Activated naive CD8-positive, alpha-beta T cell treated with anti-CD3 and anti-CD28 coated beads for 36 hours (primary cell): ENCODE results near the gene MSGN1. TPM values are rescaled to one million over a fixed set of nuclear protein-coding genes. Genes with fewer than 3 reads are reported as not detected.
"Not testable (repeated sequence)": the region's sequence is repeated elsewhere in the genome, so short reads cannot be mapped to it uniquely, and the experiment has no call there.

Experiments
- DNase-seq: peaks from one replicate; pipeline ENCODE4 v3.0.0; 2021
- H3K27ac Mint-ChIP-seq: one replicate; pipeline ENCODE4 v1.8.0; 2022; ENCODE audit warnings: mild to moderate bottlenecking, moderate library complexity, mixed read lengths
- H3K27me3 Mint-ChIP-seq: one replicate; pipeline ENCODE4 v1.8.0; 2022; ENCODE audit warnings: mild to moderate bottlenecking, mixed read lengths
- H3K36me3 Mint-ChIP-seq: one replicate; pipeline ENCODE4 v1.8.0; 2021; ENCODE audit warnings: mild to moderate bottlenecking, mixed read lengths
- H3K4me1 Mint-ChIP-seq: one replicate; pipeline ENCODE4 v1.8.0; 2021; ENCODE audit warnings: mixed read lengths
- H3K4me3 Mint-ChIP-seq: one replicate; pipeline ENCODE4 v1.8.0; 2022; ENCODE audit warnings: mild to moderate bottlenecking, moderate library complexity, mixed read lengths
- H3K9me3 Mint-ChIP-seq: one replicate; pipeline ENCODE4 v1.8.0; 2022; ENCODE audit warnings: mixed read lengths
- total RNA-seq, 2 experiments: library from RNA; stranded (reverse); gene quantifications; one replicate each; pipeline ENCODE4 v1.2.3, GENCODE V29; 2021

MSGN1 gene
- total RNA-seq, 2 experiments from 2014 or later = not detected

- Mint-ChIP-seq H3K9me3 (no peaks in the 10 kb centered on the region), H3K27ac (no peak overlapping the region), H3K4me1 (peaks cover 6% of the 10 kb centered on the region), H3K4me3 (no peak overlapping the region), H3K27me3 (peaks cover 11% of the 10 kb centered on the region), H3K36me3 (no peaks in the 10 kb centered on the region)
- DNase-seq = no peak
Observed at GRCh38 chr2:17821080-17821479, 4.8 kb downstream of the MSGN1 start.

GRCh38 chr2:17821535-17822444, 5.5 kb downstream of the MSGN1 start:
- peaks cover 6% of the 10 kb centered on the region for H3K4me1 Mint-ChIP-seq
- no peaks in the 10 kb centered on the region for H3K9me3 Mint-ChIP-seq
- DNase-seq = no peak
- no peaks in the 10 kb centered on the region for H3K36me3 Mint-ChIP-seq
- peaks cover 18% of the 10 kb centered on the region for H3K27me3 Mint-ChIP-seq
- no peak overlapping the region for H3K27ac Mint-ChIP-seq
- H3K4me3 Mint-ChIP-seq = no peak overlapping the region

- no peak overlapping the region for H3K4me3 Mint-ChIP-seq
- H3K27ac Mint-ChIP-seq = no peak overlapping the region
- H3K27me3 Mint-ChIP-seq = peaks cover 18% of the 10 kb centered on the region
- no peak for DNase-seq
- H3K9me3 Mint-ChIP-seq = no peaks in the 10 kb centered on the region
- peaks cover 6% of the 10 kb centered on the region for H3K4me1 Mint-ChIP-seq
- no peaks in the 10 kb centered on the region for H3K36me3 Mint-ChIP-seq
Observed at GRCh38 chr2:17822445-17823117, 6.3 kb downstream of the MSGN1 start.

- H3K27ac Mint-ChIP-seq, H3K9me3 Mint-ChIP-seq, H3K4me3 Mint-ChIP-seq, DNase-seq, H3K36me3 Mint-ChIP-seq, H3K4me1 Mint-ChIP-seq: not testable (repeated sequence)
- H3K27me3 Mint-ChIP-seq = peaks cover 22% of the 10 kb centered on the region
Observed at GRCh38 chr2:17823646-17824045, 7.4 kb downstream of the MSGN1 start.

- H3K36me3 Mint-ChIP-seq = no peaks in the 10 kb centered on the region
- H3K27ac Mint-ChIP-seq = no peak overlapping the region
- H3K27me3 Mint-ChIP-seq = peaks cover 53% of the 10 kb centered on the region
- H3K9me3 Mint-ChIP-seq = no peaks in the 10 kb centered on the region
- no peak overlapping the region for H3K4me3 Mint-ChIP-seq
- H3K4me1 Mint-ChIP-seq = peaks cover 2% of the 10 kb centered on the region
- no peak for DNase-seq
Observed at GRCh38 chr2:17827316-17827715, 11.1 kb downstream of the MSGN1 start.

GRCh38 chr2:17827785-17828184, 11.5 kb downstream of the MSGN1 start:
- no peaks in the 10 kb centered on the region for H3K9me3 Mint-ChIP-seq
- peaks cover 2% of the 10 kb centered on the region for H3K4me1 Mint-ChIP-seq
- peaks cover 54% of the 10 kb centered on the region for H3K27me3 Mint-ChIP-seq
- no peak for DNase-seq
- no peaks in the 10 kb centered on the region for H3K36me3 Mint-ChIP-seq
- no peak overlapping the region for H3K4me3 Mint-ChIP-seq
- no peak overlapping the region for H3K27ac Mint-ChIP-seq

- H3K27ac Mint-ChIP-seq = no peak overlapping the region
Observed at GRCh38 chr2:17830053-17831034, 14.1 kb downstream of the MSGN1 start.

GRCh38 chr2:17835516-17835915, 19.3 kb downstream of the MSGN1 start:
- H3K9me3 Mint-ChIP-seq = no peaks in the 10 kb centered on the region
- no peaks in the 10 kb centered on the region for H3K4me1 Mint-ChIP-seq
- no peak overlapping the region for H3K4me3 Mint-ChIP-seq
- H3K27ac Mint-ChIP-seq = no peak overlapping the region
- no peak for DNase-seq
- H3K27me3 Mint-ChIP-seq = peaks cover 31% of the 10 kb centered on the region
- H3K36me3 Mint-ChIP-seq = no peaks in the 10 kb centered on the region

More at GRCh38 chr2:17830053-17831034, 14.1 kb downstream of the MSGN1 start:
- no peaks in the 10 kb centered on the region for H3K36me3 Mint-ChIP-seq
- H3K27me3 Mint-ChIP-seq = peaks cover 51% of the 10 kb centered on the region
- H3K9me3 Mint-ChIP-seq = no peaks in the 10 kb centered on the region
- no peaks in the 10 kb centered on the region for H3K4me1 Mint-ChIP-seq
- no peak overlapping the region for H3K4me3 Mint-ChIP-seq
- peak; percentile 47 for DNase-seq

- Mint-ChIP-seq H3K27me3 (peaks cover 14% of the 10 kb centered on the region), H3K4me1 (no peaks in the 10 kb centered on the region), H3K36me3 (no peaks in the 10 kb centered on the region), H3K9me3 (no peaks in the 10 kb centered on the region), H3K27ac (no peak overlapping the region), H3K4me3 (no peak overlapping the region)
- no peak for DNase-seq
Observed at GRCh38 chr2:17839959-17840358, 23.7 kb downstream of the MSGN1 start.

GRCh38 chr2:17843457-17843856, 27.2 kb downstream of the MSGN1 start:
- H3K4me1 Mint-ChIP-seq = no peaks in the 10 kb centered on the region
- H3K36me3 Mint-ChIP-seq = no peaks in the 10 kb centered on the region
- no peak overlapping the region for H3K4me3 Mint-ChIP-seq
- DNase-seq = no peak
- H3K27ac Mint-ChIP-seq = no peak overlapping the region
- no peaks in the 10 kb centered on the region for H3K9me3 Mint-ChIP-seq
- H3K27me3 Mint-ChIP-seq = peaks cover 6% of the 10 kb centered on the region

GRCh38 chr2:17845806-17846205, 29.5 kb downstream of the MSGN1 start:
- no peaks in the 10 kb centered on the region for H3K4me1 Mint-ChIP-seq
- H3K27ac Mint-ChIP-seq = no peak overlapping the region
- no peaks in the 10 kb centered on the region for H3K36me3 Mint-ChIP-seq
- DNase-seq = no peak
- H3K4me3 Mint-ChIP-seq = no peak overlapping the region
- no peaks in the 10 kb centered on the region for H3K9me3 Mint-ChIP-seq
- peaks cover 3% of the 10 kb centered on the region for H3K27me3 Mint-ChIP-seq

- Mint-ChIP-seq H3K4me3 (no peak overlapping the region), H3K4me1 (no peaks in the 10 kb centered on the region), H3K27me3 (peaks cover 3% of the 10 kb centered on the region), H3K9me3 (no peaks in the 10 kb centered on the region), H3K27ac (no peak overlapping the region), H3K36me3 (no peaks in the 10 kb centered on the region)
- DNase-seq = no peak
Observed at GRCh38 chr2:17846676-17847075, 30.4 kb downstream of the MSGN1 start.

- peaks cover 6% of the 10 kb centered on the region for H3K27me3 Mint-ChIP-seq
- H3K9me3 Mint-ChIP-seq = no peaks in the 10 kb centered on the region
- H3K4me1 Mint-ChIP-seq = no peaks in the 10 kb centered on the region
- H3K27ac Mint-ChIP-seq = no peak overlapping the region
- no peaks in the 10 kb centered on the region for H3K36me3 Mint-ChIP-seq
- no peak overlapping the region for H3K4me3 Mint-ChIP-seq
- no peak for DNase-seq
Observed at GRCh38 chr2:17847236-17847635, 31.0 kb downstream of the MSGN1 start.

GRCh38 chr2:17849275-17849674, 33.0 kb downstream of the MSGN1 start:
- Mint-ChIP-seq H3K27ac (no peak overlapping the region), H3K4me3 (no peak overlapping the region), H3K36me3 (no peaks in the 10 kb centered on the region), H3K27me3 (peaks cover 8% of the 10 kb centered on the region), H3K4me1 (no peaks in the 10 kb centered on the region), H3K9me3 (no peaks in the 10 kb centered on the region)
- no peak for DNase-seq

- H3K9me3 Mint-ChIP-seq = no peaks in the 10 kb centered on the region
- H3K36me3 Mint-ChIP-seq = no peaks in the 10 kb centered on the region
- peaks cover 11% of the 10 kb centered on the region for H3K27me3 Mint-ChIP-seq
- DNase-seq = no peak
- H3K4me3 Mint-ChIP-seq = no peak overlapping the region
- no peak overlapping the region for H3K27ac Mint-ChIP-seq
- H3K4me1 Mint-ChIP-seq = no peaks in the 10 kb centered on the region
Observed at GRCh38 chr2:17850151-17850550, 33.9 kb downstream of the MSGN1 start.
